ENCODE data around the gene PPA1.
"Not testable (repeated sequence)": the region's sequence is repeated elsewhere in the genome, so short reads cannot be mapped to it uniquely, and the experiment has no call there.

PPA1 gene

GRCh38 chr10:70233109-70233938 is at the start of gene PPA1:
TSS of gene PPA1 (minus strand) at chr10:70233429. CDS start at chr10:70233327, 102 bp downstream.
- DNase-seq (ENCODE audit: low read depth, low spot score), result peak; percentile 99

- DNase-seq (ENCODE audit: low read depth, low spot score), result no peak
Observed at GRCh38 chr10:70281609-70282008, 48.4 kb upstream of the PPA1 start.

- no peak for DNase-seq (ENCODE audit: low read depth, low spot score)
Observed at GRCh38 chr10:70280099-70280498, 46.9 kb upstream of the PPA1 start.

- no peak for DNase-seq (ENCODE audit: low read depth, low spot score)
Observed at GRCh38 chr10:70277396-70278030, 44.3 kb upstream of the PPA1 start.

GRCh38 chr10:70274643-70275042 is 41.4 kb upstream of the PPA1 start:
- DNase-seq (ENCODE audit: low read depth, low spot score), result peak; percentile 89

GRCh38 chr10:70272925-70273316 is 39.7 kb upstream of the PPA1 start:
- no peak for DNase-seq (ENCODE audit: low read depth, low spot score)

- DNase-seq (ENCODE audit: low read depth, low spot score), result no peak
Observed at GRCh38 chr10:70271996-70272924, 39.0 kb upstream of the PPA1 start.

GRCh38 chr10:70270952-70271351 is 37.7 kb upstream of the PPA1 start:
- no peak for DNase-seq (ENCODE audit: low read depth, low spot score)

GRCh38 chr10:70269741-70270140 is 36.5 kb upstream of the PPA1 start:
- no peak for DNase-seq (ENCODE audit: low read depth, low spot score)

GRCh38 chr10:70268376-70268775 is 35.1 kb upstream of the PPA1 start:
- no peak for DNase-seq (ENCODE audit: low read depth, low spot score)

GRCh38 chr10:70267161-70267933 is 34.1 kb upstream of the PPA1 start:
- peak; percentile 91 for DNase-seq (ENCODE audit: low read depth, low spot score)

GRCh38 chr10:70266701-70267100 is 33.5 kb upstream of the PPA1 start:
- DNase-seq (ENCODE audit: low read depth, low spot score), result no peak

GRCh38 chr10:70266056-70266455 is 32.8 kb upstream of the PPA1 start:
- DNase-seq (ENCODE audit: low read depth, low spot score), result no peak

GRCh38 chr10:70265032-70265689 is 31.9 kb upstream of the PPA1 start:
- peak; percentile 29 for DNase-seq (ENCODE audit: low read depth, low spot score)

GRCh38 chr10:70260734-70261133 is 27.5 kb upstream of the PPA1 start:
- DNase-seq (ENCODE audit: low read depth, low spot score), result no peak

GRCh38 chr10:70260259-70260658 is 27.0 kb upstream of the PPA1 start:
- DNase-seq (ENCODE audit: low read depth, low spot score), result no peak

- DNase-seq (ENCODE audit: low read depth, low spot score), result no peak
Observed at GRCh38 chr10:70258216-70258615, 25.0 kb upstream of the PPA1 start.

- not testable (repeated sequence) for DNase-seq (ENCODE audit: low read depth, low spot score)
Observed at GRCh38 chr10:70257816-70258215, 24.6 kb upstream of the PPA1 start.

GRCh38 chr10:70256463-70256862 is 23.2 kb upstream of the PPA1 start:
- DNase-seq (ENCODE audit: low read depth, low spot score), result no peak
